Ovary (tissue), 3 donors: Measurements from ENCODE around the gene ABCF2.

Source experiments
- EP300 ChIP-seq: sonication (generic); formaldehyde crosslinking; IDR thresholded peaks from one replicate; pipeline ENCODE4 v1.6.1; 2017; ENCODE audit warnings: antibody characterized with exemption
- TF ChIP-seq, protein P1 (sequence below), 3 donors: fragments of 450-650 bp in 2 of 3; fragments of 200-600 bp in 1 of 3; IDR thresholded peaks; one replicate each; pipeline versions ENCODE4 v1.5.1 to v1.8.0; 2016 to 2022; ENCODE audit warnings: antibody characterized with exemption in 3 of 3, mild to moderate bottlenecking in 1 of 3
- donor health status: DM: no; HTN: no; CAD: no.

DNA sequence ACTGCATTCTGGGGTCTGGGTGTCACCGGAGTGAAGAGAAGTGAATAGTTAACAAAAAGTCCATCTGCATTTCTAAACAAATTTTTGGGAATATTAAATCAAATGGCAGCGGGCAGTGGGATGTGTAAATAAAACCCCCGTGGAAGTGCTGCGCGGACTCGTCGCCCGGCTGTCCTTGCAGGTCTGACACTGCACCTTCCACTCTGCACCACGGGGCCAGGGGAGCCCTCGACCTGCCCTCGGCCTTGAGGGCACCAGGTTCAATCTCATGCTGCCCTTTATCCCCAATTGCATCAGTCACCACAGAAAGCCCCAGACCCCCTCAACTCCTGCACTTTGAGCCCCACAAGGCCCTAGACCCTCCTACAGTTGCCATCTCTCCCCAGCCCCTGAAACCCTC, 27.8 kb upstream of the ABCF2 start:
- TF ChIP-seq, protein P1, sequence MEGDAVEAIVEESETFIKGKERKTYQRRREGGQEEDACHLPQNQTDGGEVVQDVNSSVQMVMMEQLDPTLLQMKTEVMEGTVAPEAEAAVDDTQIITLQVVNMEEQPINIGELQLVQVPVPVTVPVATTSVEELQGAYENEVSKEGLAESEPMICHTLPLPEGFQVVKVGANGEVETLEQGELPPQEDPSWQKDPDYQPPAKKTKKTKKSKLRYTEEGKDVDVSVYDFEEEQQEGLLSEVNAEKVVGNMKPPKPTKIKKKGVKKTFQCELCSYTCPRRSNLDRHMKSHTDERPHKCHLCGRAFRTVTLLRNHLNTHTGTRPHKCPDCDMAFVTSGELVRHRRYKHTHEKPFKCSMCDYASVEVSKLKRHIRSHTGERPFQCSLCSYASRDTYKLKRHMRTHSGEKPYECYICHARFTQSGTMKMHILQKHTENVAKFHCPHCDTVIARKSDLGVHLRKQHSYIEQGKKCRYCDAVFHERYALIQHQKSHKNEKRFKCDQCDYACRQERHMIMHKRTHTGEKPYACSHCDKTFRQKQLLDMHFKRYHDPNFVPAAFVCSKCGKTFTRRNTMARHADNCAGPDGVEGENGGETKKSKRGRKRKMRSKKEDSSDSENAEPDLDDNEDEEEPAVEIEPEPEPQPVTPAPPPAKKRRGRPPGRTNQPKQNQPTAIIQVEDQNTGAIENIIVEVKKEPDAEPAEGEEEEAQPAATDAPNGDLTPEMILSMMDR (IDR thresholded peaks at IDR 0.05) = no peak
- TF ChIP-seq EP300 = no peak
